ENCODE results near the gene GNB5. TPM values are rescaled to one million over a fixed set of nuclear protein-coding genes. Genes with fewer than 3 reads are reported as not detected.
"Not testable (repeated sequence)": the region's sequence is repeated elsewhere in the genome, so short reads cannot be mapped to it uniquely, and the experiment has no call there.

Gene GNB5
- total RNA-seq, 6 experiments from 2014 or later: 24.1 to 37.1 (median 33.0) TPM

- peak; percentile 64 for DNase-seq
- H3K27ac Mint-ChIP-seq: peak overlapping the region; percentile 92
- peaks cover 5% of the 10 kb centered on the region; the same call in 1 of the 2 replicates for H3K36me3 Mint-ChIP-seq (ENCODE audit: low read depth)
- H3K4me1 Mint-ChIP-seq (ENCODE audit: low read depth): peaks cover 23% of the 10 kb centered on the region
- H3K27me3 Mint-ChIP-seq (ENCODE audit: insufficient read depth): peaks cover 4% of the 10 kb centered on the region; the same call in 1 of the 2 replicates
- H3K4me3 Mint-ChIP-seq: peak overlapping the region; percentile 90
- TF ChIP-seq CTCF (IDR thresholded peaks at IDR 0.05): no peak
- no peaks in the 10 kb centered on the region for H3K9me3 Mint-ChIP-seq
Measured at GRCh38 chr15:52179278-52180195, 11.7 kb downstream of the GNB5 start.

GRCh38 chr15:52178765-52179164, 12.4 kb downstream of the GNB5 start:
- H3K9me3 Mint-ChIP-seq: no peaks in the 10 kb centered on the region
- peak overlapping the region; percentile 90 for H3K4me3 Mint-ChIP-seq
- peaks cover 23% of the 10 kb centered on the region for H3K4me1 Mint-ChIP-seq (ENCODE audit: low read depth)
- peaks cover 4% of the 10 kb centered on the region; the same call in 1 of the 2 replicates for H3K27me3 Mint-ChIP-seq (ENCODE audit: insufficient read depth)
- H3K36me3 Mint-ChIP-seq (ENCODE audit: low read depth): peaks cover 5% of the 10 kb centered on the region; the same call in 1 of the 2 replicates
- H3K27ac Mint-ChIP-seq: peak overlapping the region; percentile 90
- no peak for TF ChIP-seq CTCF (IDR thresholded peaks at IDR 0.05)
- no peak for DNase-seq

GRCh38 chr15:52172869-52173268, 18.3 kb downstream of the GNB5 start:
- no peak overlapping the region for H3K4me3 Mint-ChIP-seq
- H3K4me1 Mint-ChIP-seq (ENCODE audit: low read depth): no peaks in the 10 kb centered on the region; the same call in 1 of the 2 replicates
- H3K9me3 Mint-ChIP-seq: no peaks in the 10 kb centered on the region
- H3K27ac Mint-ChIP-seq: no peak overlapping the region
- peaks cover 5% of the 10 kb centered on the region; the same call in 1 of the 2 replicates for H3K36me3 Mint-ChIP-seq (ENCODE audit: low read depth)
- DNase-seq: no peak
- no peak for TF ChIP-seq CTCF (IDR thresholded peaks at IDR 0.05)
- no peaks in the 10 kb centered on the region; the same call in 1 of the 2 replicates for H3K27me3 Mint-ChIP-seq (ENCODE audit: insufficient read depth)

GRCh38 chr15:52171807-52172206, 19.4 kb downstream of the GNB5 start:
- no peak for TF ChIP-seq CTCF (IDR thresholded peaks at IDR 0.05)
- no peaks in the 10 kb centered on the region; the same call in 1 of the 2 replicates for H3K27me3 Mint-ChIP-seq (ENCODE audit: insufficient read depth)
- no peak overlapping the region for H3K4me3 Mint-ChIP-seq
- no peak for DNase-seq
- H3K4me1 Mint-ChIP-seq (ENCODE audit: low read depth): no peaks in the 10 kb centered on the region; the same call in 1 of the 2 replicates
- H3K27ac Mint-ChIP-seq: no peak overlapping the region
- H3K9me3 Mint-ChIP-seq: no peaks in the 10 kb centered on the region
- peaks cover 5% of the 10 kb centered on the region; the same call in 1 of the 2 replicates for H3K36me3 Mint-ChIP-seq (ENCODE audit: low read depth)

GRCh38 chr15:52171386-52171785, 19.8 kb downstream of the GNB5 start:
- H3K27me3 Mint-ChIP-seq (ENCODE audit: insufficient read depth): no peaks in the 10 kb centered on the region; the same call in 1 of the 2 replicates
- H3K27ac Mint-ChIP-seq: no peak overlapping the region
- no peak for DNase-seq
- peaks cover under 1% of the 10 kb centered on the region; the same call in 1 of the 2 replicates for H3K36me3 Mint-ChIP-seq (ENCODE audit: low read depth)
- no peaks in the 10 kb centered on the region for H3K9me3 Mint-ChIP-seq
- H3K4me3 Mint-ChIP-seq: no peak overlapping the region
- no peaks in the 10 kb centered on the region; the same call in 1 of the 2 replicates for H3K4me1 Mint-ChIP-seq (ENCODE audit: low read depth)
- TF ChIP-seq CTCF (IDR thresholded peaks at IDR 0.05): no peak

GRCh38 chr15:52170199-52170598, 21.0 kb downstream of the GNB5 start:
- not testable (repeated sequence) for H3K27me3 Mint-ChIP-seq (ENCODE audit: insufficient read depth); H3K36me3 Mint-ChIP-seq (ENCODE audit: low read depth); H3K4me1 Mint-ChIP-seq (ENCODE audit: low read depth); DNase-seq; H3K9me3 Mint-ChIP-seq; H3K4me3 Mint-ChIP-seq; H3K27ac Mint-ChIP-seq

- DNase-seq; H3K4me3 Mint-ChIP-seq; H3K36me3 Mint-ChIP-seq (ENCODE audit: low read depth); H3K27ac Mint-ChIP-seq; H3K9me3 Mint-ChIP-seq; H3K27me3 Mint-ChIP-seq (ENCODE audit: insufficient read depth): not testable (repeated sequence)
- H3K4me1 Mint-ChIP-seq (ENCODE audit: low read depth): peaks cover 21% of the 10 kb centered on the region
Measured at GRCh38 chr15:52165494-52166131, 25.6 kb downstream of the GNB5 start.
